Measurements from ENCODE around the gene ZNF547.

Gene ZNF547

DNA sequence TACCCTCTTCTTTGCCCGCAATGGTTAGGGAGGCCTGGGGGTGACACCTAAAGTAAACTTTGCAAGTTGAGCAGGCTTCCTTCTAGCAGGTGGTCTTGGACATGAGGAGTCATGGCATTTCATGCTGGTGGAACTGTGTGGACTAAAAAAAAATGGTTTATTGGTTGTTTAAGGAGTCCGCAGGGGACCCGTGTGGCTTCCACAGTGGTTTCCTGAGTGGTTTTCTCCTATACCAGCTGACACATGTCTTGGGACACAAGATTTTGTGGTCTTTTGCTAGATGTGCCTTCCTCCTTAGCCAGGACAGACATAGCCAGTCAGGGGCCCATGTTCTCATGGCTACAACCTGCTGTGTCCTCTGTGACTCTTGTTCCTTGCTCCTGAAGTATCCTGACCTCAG is 41.6 kb upstream of the ZNF547 start:
- no peak for DNase-seq (ENCODE audit: low read depth)
- peak overlapping the region; percentile 63 for H3K4me3 ChIP-seq (ENCODE audit: low read length)
- TF ChIP-seq CTCF (IDR thresholded peaks at IDR 0.05; ENCODE audit: insufficient read depth, low read depth, low read length, missing control alignments), result no peak

- no peak for DNase-seq (ENCODE audit: low read depth)
- no peak for TF ChIP-seq CTCF (IDR thresholded peaks at IDR 0.05; ENCODE audit: insufficient read depth, low read depth, low read length, missing control alignments)
- H3K4me3 ChIP-seq (ENCODE audit: low read length), result no peak overlapping the region
Observed at GRCh38 chr19:57324992-57325391, 38.4 kb upstream of the ZNF547 start.

- no peak for DNase-seq (ENCODE audit: low read depth)
- no peak overlapping the region for H3K4me3 ChIP-seq (ENCODE audit: low read length)
- TF ChIP-seq CTCF (IDR thresholded peaks at IDR 0.05; ENCODE audit: insufficient read depth, low read depth, low read length, missing control alignments), result no peak
Observed at GRCh38 chr19:57327993-57328392, 35.4 kb upstream of the ZNF547 start.

- DNase-seq (ENCODE audit: low read depth), result peak; percentile 98
- TF ChIP-seq CTCF (IDR thresholded peaks at IDR 0.05; ENCODE audit: insufficient read depth, low read depth, low read length, missing control alignments), result no peak
- no peak overlapping the region for H3K4me3 ChIP-seq (ENCODE audit: low read length)
Observed at GRCh38 chr19:57334191-57334590, 29.2 kb upstream of the ZNF547 start.

GRCh38 chr19:57338877-57339276 is 24.5 kb upstream of the ZNF547 start:
- no peak for DNase-seq (ENCODE audit: low read depth)
- no peak for TF ChIP-seq CTCF (IDR thresholded peaks at IDR 0.05; ENCODE audit: insufficient read depth, low read depth, low read length, missing control alignments)
- no peak overlapping the region for H3K4me3 ChIP-seq (ENCODE audit: low read length)

GRCh38 chr19:57342582-57342981 is 20.8 kb upstream of the ZNF547 start:
- no peak for DNase-seq (ENCODE audit: low read depth)
- no peak overlapping the region for H3K4me3 ChIP-seq (ENCODE audit: low read length)
- no peak for TF ChIP-seq CTCF (IDR thresholded peaks at IDR 0.05; ENCODE audit: insufficient read depth, low read depth, low read length, missing control alignments)

DNA sequence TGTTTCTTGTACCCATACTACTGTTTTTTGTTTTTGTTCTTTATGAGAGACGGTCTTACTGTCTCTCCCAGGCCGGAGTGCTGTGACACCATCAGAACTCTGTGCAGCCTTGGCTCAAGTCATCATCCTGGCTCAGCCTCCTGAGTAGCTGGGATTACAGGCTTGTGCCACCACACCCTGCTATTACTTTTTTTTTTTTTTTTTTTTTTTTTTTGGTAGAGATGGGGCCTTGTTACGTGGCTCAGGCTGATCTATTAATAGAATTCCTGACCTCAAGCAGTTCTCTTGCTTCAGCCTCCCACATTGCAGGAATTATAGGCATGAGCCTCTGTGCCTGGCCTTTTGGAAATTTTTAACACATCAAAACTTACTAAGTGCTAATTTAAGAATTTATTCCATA is 15.2 kb upstream of the ZNF547 start:
- peak; percentile 25 for DNase-seq (ENCODE audit: low read depth)
- TF ChIP-seq CTCF (IDR thresholded peaks at IDR 0.05; ENCODE audit: insufficient read depth, low read depth, low read length, missing control alignments), result no peak
- H3K4me3 ChIP-seq (ENCODE audit: low read length), result no peak overlapping the region
